OCI-LY3 (cell line): ENCODE results near the gene STRA6.

Source experiments
- EZH2phosphoT487 ChIP-seq: fragments of 200-600 bp; shearing (Covaris generic); IDR thresholded peaks from 2 replicates; pipeline ENCODE4 v1.6.1; 2018; ENCODE audit warnings: antibody characterized with exemption, mixed run types, low read depth
- TF ChIP-seq, protein P1 (sequence below): fragments of 200-600, 300-600 bp; sonication (generic); IDR thresholded peaks from 2 replicates; pipeline ENCODE4 v1.5.1; 2014; ENCODE audit warnings: antibody characterized with exemption, low read length, low read depth

DNA sequence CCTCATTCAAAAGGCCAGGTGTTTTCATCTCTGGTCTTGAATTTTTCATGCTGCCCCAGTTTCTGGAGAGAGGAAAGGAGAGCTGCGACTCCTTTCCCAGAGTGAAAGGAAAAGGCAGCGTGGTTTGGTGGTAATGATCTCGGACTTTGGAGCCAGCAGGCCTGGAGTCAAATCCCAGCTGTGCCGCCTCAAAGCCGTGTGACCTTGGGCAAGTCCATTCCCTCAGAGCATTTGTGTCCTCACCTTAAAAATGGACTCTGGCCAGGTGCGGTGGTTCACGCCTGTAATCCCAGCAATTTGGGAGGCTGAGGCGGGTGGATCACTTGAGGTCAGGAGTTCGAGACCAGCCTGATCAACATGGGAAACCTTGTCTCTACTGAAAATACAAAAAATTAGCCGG is 28.9 kb upstream of the STRA6 start:
- TF ChIP-seq, protein P1, sequence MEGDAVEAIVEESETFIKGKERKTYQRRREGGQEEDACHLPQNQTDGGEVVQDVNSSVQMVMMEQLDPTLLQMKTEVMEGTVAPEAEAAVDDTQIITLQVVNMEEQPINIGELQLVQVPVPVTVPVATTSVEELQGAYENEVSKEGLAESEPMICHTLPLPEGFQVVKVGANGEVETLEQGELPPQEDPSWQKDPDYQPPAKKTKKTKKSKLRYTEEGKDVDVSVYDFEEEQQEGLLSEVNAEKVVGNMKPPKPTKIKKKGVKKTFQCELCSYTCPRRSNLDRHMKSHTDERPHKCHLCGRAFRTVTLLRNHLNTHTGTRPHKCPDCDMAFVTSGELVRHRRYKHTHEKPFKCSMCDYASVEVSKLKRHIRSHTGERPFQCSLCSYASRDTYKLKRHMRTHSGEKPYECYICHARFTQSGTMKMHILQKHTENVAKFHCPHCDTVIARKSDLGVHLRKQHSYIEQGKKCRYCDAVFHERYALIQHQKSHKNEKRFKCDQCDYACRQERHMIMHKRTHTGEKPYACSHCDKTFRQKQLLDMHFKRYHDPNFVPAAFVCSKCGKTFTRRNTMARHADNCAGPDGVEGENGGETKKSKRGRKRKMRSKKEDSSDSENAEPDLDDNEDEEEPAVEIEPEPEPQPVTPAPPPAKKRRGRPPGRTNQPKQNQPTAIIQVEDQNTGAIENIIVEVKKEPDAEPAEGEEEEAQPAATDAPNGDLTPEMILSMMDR = no peak
- no peak for TF ChIP-seq EZH2phosphoT487
